Fibroblast of peridontal ligament (primary cell): ENCODE measurements around the gene HOXA7.

ENCODE experiments used
- DNase-seq: peaks from one replicate; pipeline ENCODE4 v3.0.0-alpha.2; 2010; ENCODE audit errors: extremely low read depth

HOXA7 gene

DNA sequence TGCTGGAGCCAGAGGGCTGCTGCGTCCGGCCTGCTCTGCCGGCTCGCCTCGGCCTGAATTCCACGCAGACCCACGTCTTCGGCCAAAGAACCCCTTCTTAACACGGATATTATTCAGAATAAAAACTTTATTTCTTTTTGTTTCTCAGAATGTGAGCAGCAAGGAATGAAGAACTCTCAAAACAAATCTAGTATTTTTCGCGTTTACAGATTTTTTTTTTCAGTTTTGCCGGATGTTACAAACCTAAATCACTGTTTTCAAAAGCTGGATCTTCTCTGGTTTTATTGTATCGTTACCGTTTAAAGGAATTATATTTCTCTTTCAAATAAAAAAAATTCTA lies 49.6 kb downstream of the HOXA7 start:
- DNase-seq = no peak

DNA sequence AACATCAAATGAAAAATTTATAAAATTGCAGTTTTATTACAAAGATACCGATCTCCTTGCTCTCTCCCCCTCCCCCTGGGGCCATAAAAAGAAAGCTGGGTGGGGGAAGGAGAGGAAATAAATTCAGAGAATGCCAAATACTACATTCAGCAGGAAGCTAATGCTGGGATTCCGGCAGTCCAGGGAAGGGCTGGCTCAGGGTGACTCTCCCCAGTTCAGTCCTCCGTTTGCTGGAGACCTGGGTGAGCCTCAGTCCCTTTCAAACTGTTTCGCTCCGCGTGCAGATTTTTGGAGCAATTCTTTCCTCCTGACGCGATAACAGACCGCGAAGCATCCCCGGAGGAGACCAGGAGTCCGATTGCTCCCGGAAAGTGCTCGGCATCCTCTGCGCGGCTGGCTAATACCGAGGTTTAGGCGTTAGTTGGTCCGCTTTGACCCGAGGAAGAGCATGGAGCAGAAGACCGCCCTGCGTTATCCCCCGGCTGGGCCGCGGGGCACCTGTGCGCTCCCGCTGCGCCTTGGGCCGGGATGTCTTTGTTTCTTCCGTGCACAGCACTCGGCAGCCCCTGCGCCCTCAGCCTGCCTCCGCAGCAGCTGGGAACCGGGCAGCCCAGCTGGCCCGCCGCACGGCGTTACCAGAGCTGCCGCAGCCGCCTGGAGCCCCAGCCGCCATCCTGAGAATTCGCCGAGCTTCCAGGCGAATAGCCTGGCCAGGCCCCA lies 50.1 kb downstream of the HOXA7 start:
- no peak for DNase-seq

DNA sequence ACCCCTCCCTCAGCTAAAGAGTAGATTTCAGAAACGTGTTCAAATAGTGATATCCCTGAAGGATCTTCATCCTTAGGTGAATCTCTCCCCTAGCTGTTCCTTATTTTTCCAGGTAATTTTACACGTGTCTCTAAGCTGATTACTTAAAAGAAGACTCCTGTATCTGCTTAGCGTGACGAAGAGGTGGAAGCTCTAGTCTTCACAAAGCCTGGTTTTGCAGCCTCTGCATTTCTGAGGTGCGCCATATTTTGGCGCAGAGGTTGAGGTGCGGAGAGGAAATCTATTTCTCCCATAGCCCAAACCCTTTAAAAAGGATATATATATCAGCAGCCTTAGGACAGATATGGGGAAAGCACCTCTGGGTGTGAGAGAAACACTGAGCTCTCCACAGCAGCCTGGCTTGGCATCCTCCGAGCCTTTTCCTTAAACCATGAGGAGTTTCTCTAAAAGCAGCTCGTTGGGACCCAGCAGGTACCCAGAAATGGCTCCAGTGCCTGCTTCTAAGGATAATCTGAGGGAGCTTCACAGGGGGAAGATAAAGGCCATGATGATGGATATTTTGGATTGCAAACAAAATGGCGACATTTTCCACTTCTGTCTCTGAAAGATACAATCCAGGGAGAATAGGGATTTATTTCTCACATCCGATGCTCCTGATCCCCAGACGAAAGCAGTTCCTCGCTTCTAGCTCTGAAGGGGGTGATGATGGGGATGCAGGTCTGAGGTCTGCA lies 51.0 kb downstream of the HOXA7 start:
- no peak for DNase-seq

DNA sequence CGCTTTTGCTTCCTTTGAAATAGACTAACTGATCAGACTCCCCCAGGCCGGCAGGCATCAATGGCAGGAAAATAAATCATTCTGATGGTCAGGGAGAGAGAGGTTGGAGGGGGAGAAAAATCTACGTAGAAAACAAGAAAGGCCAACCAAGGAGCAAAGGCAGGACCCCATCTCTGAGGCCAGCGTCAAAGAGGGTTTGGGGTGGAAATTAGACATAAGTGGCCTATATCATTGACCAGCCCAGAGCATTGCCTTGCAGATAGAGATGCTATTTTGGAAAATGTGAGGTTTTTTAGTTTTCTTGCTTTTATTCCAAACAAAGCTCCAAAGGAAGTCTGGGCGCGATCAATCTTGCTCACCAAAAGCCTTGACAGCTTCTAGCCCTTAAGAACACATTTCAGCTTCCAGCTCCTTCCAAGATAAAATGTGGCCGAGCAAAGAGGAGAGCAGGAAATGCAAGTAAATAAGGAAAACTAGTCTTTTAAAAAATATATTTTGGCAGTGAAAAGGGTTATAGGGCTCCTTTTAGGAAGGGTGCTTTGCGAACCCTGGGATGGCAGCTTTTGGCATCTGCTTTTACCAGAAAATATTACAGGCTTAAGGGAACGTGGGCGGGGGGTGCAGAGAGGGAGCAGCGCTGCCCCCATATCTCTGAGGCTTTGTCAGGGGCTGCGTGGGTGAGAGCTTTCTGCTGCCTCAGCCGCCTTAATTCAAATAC lies 52.0 kb downstream of the HOXA7 start:
- DNase-seq = no peak
